ENCODE data around the gene RARB.

Gene RARB

DNA sequence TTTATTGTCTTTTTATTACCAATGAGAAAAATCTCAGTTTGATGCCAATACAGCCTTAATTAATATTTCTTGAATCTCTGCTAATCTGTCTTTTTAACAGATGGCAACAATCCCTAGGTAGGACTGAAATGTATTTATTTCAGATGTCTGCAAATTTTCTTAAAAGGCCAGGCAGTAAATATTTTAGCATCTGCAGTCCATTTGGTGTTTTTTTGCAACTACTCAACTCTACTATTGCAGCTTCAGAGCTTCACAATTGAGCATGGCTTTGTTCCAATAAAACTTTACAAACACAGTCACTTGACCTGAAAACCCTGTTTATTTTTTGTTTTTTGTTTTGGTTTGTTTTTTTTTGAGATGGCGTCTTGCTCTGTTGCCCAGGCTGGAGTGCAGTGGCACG lies 82.7 kb downstream of the RARB start:
- DNase-seq: no peak

DNA sequence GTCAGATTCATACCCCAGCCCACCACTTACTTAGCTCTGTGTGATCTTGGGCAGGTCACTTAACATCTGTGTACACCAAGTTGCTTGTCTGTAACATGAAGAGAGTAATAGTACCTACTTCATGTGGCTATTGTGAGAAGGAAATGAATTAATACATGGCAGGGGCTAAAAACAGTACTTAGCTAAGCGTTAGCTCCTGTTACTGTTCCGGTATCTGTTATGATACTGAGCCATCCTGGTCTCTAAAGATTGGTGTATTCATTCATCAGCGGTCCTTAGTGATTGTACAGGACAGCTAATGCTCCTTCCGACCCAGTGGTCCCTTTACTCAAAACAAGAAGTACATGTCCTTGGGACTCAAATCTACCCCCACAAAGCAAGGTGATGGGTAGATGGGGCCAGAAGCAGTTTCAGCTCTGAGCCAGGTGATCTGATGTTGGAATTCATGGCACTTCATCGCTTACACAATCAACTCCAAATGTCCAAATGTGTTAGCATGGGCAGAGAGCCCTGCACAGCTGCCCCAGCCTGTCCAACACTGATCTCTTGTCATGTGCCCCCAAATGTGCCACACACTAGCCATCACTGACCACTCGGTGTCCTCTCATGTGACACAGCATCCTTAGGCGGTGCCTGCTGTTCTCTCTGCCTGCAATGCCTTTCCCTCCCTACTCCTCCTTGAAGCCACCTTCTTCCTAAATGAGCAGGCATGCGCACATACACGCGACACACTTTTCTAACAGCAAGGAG lies 84.1 kb downstream of the RARB start:
- DNase-seq: no peak

DNA sequence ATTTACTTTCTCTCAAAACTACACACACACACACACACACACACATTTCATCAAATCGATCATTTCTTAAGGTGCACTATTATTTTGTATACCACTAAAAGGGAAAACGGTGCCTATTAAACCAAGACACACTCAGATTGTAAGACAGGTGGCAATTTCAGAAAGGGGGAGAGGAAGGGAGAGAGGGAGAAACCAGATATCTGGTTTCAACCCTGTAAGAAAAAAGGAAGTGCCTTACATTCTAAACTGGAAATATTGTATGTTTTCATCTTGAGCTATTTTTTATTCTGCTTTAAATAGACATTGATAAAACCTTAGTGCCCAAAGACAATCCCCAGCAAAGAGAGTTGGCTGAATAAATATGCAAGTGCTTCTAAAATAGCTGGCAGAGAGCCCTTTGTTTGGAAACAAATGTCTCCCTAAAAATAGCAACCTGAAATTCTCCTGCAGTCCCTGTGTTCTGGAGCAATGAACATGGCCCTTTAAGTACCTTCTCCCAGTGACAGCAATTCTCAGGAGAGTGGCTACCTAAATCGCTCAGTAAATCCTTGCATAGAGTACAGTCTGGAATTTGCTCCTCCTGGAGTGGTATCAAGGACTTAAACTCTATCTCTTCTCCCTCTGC lies 85.7 kb downstream of the RARB start:
- DNase-seq: no peak

DNA sequence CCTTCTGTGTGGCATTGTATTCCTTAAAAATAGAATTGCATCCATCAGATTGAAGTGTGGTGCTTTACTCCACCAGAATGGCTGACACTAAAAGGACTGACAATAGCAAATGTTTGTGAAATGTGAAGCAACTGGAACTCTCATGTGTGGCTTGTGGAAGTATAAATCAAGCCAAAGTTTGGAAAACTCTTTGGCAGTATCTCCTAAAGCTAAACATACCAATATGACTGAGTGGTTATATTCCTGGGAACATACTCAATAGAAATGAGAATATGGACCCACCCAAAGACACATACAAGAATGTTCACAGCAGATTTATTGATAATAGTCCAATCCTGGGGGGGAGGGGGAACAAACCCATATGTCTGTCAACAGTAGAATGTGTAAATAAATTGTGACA lies 87.1 kb downstream of the RARB start:
- no peak for DNase-seq

DNA sequence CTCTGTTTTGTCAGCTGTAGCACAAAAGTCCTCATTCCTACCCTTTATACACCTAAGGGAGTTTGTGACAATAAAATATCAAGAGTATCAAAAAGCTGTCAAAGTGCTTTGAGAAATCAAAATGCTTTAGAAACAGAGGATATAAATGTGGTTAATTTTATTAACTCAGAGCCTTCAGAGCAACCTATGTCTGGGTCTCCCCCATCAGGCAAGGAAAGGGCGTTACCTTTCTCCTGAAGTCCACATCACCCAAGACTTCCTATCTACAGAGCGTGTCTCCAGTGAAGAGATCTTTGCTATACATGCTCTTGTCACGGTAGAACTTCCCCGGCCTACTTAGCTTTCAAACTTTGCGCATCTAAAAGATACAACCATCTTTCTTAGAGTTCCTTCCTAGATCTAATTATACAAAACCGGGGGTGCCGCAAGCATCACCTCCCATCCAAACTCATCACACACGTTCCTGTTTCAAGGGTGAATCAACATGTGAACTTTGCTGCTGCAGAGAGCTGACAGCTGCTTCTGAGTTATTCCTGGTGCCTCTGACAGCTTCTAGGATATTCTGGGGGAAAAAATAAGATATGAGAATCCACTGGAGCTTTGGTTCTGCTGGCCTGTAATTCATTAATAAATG lies 93.0 kb downstream of the RARB start:
- no peak for DNase-seq

GRCh38 chr3:25527336-25527735 lies 99.3 kb downstream of the RARB start:
- no peak for DNase-seq

DNA sequence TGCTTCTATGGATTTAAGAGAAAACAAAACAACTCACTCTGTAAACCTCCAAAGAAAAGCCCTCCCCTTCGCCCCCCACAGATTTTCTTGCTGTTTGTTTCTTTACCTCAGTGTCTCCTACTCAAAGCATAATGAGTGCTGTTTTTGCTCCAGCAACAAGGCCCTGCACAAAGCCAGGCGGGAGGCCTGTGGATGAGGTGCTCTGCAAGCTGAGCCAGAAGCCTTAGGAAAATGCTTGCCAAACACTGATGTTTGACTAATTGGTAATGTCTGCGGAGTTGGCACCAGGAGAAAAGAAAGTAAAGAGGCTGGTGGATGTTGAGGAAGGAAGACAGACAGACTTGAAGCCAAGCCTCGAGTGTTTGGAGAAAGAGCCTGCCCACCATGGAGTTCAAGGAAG lies 99.7 kb downstream of the RARB start:
- DNase-seq: no peak

DNA sequence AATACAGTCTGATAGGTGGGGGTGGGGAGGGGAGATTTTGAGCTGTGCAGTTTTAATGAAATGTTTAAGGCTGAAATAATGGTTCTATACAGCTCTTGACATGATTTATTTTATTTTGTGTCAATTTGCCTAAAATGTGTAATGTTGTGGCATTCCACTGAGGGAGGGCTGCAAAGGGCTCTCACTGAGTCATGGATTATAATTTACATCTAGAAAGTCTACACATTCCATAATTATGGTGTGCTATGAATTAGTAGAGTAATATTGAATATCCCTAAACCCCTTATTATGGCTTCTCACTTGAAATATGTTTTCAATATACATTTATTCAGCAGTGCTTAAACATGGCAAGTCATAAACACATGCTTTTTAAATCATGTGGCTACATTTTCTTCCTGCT lies 103.9 kb downstream of the RARB start:
- no peak for DNase-seq

DNA sequence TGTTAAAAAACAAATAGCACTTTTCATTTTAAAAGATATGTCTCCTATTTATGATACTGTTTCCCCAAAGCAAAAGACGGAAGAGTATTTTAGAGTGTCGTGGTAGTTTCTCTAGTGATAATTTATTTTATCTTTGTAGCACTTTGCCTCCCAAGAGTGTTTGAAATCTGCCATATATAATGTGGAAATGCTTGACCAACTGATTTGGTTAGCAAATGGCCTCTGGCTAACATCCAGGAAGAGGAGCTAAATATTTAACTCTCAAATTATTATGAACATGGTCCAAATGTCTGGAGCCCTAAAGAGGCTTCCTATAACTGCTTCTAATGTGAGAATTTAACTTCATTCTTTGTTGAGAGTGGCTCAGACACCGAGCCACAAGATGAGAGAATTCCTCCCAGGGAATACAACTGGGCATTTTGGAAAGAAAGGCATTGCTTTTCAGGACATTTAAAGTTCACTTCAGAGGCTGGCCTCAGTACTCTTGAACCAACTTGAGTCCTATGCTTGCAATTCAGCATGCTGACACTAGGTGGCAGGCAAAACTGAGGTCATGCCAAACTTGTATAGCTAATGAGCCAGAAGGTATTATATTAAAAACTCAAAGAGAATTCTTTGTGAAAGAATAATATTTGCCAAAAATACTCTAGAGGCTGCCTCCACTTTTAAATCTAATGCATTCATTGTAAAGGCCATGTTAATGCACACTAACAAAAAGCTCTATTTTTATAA lies 104.5 kb downstream of the RARB start:
- DNase-seq: no peak

GRCh38 chr3:25533399-25533798 lies 105.3 kb downstream of the RARB start:
- DNase-seq: no peak

DNA sequence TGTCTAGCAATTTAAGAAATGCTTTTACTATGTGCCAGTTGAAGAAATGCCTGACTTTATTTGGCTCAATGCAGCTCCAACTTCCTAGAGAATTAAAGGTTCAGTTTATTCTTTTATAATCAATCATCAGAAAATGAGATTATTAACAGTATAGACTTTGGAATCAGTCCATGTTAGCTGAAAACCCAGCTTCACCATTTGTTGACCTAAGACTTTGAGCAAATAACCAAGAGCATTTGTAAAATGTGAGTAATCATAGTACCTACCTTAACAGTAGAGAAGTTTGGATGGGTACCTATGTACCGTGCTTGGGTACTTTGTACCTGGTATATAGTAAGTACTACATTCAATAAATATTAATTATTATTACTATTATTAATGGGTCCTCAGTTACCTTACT lies 105.9 kb downstream of the RARB start:
- DNase-seq: no peak

GRCh38 chr3:25536521-25537391 lies 108.7 kb downstream of the RARB start:
- no peak for DNase-seq

DNA sequence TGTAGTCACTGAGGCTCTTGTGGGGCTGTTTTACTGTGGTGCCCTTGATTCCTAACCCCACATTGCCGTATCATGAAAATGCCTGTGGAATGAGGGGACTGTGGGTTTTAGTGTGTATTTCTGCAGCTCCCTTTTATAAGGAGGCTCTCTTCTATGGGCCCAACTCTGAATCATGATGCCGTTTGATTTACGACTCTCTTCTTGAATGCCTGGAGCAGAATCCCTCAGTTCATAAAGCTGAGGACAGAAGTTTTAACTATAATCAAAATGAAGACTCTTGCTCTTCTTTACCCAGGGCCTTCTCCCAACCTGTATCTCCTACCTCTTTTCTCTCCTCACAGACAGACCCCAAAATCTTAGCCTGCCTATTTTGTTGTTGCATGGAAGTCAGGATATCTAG lies 109.5 kb downstream of the RARB start:
- DNase-seq: no peak

DNA sequence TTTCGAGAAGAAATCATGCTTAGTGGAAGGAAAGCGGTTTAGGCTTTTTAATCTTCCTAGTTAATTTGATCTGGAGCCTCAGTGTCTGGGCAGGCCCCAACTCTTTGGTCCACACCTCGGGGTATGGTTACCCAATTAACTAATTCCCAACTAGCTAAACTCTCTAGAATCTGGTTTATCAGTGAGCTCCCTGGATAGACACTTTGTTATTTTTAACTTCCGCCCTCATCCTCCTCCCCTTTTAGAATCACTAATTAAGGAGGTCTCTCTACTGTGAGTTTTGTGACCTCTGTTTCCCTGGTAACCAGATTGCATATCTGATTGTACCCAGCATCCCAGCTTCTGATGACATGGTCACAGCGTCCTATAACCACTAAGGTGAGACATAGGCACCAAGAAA lies 112.2 kb downstream of the RARB start:
- DNase-seq: no peak

DNA sequence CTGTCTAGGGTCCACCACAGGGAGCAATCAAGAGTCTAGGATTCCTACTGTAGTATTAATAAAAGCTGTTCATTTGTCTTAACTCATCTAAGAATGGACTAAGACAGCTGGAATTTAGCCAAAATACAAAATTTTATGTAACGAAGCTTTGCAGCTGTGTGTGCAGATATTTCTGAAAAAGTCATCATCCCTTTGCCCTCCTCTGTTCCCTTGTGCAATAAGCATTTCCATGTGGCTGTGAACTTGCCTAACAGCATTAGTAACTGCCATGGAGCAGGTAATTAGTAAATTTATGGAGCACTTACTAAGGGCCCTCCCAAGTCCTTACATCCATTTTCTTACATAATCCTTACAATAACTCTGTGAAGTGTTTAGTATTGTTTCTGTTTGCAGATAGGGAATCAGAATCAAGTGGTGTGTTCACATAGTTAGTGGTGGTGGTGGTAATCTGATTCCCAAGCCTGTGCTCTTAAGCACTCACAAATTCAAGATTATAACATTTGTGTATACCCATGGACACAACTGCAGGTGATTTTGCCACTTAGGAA lies 114.5 kb downstream of the RARB start:
- no peak for DNase-seq

GRCh38 chr3:25547103-25547502 lies 119.0 kb downstream of the RARB start:
- DNase-seq: no peak

- DNase-seq: no peak
Measured at GRCh38 chr3:25547943-25548674, 120.0 kb downstream of the RARB start.

- DNase-seq: no peak
Measured at GRCh38 chr3:25548836-25549235, 120.8 kb downstream of the RARB start.

GRCh38 chr3:25552251-25552650 lies 124.2 kb downstream of the RARB start:
- DNase-seq: no peak

- DNase-seq: no peak
Measured at GRCh38 chr3:25554376-25554775, 126.3 kb downstream of the RARB start.

DNA sequence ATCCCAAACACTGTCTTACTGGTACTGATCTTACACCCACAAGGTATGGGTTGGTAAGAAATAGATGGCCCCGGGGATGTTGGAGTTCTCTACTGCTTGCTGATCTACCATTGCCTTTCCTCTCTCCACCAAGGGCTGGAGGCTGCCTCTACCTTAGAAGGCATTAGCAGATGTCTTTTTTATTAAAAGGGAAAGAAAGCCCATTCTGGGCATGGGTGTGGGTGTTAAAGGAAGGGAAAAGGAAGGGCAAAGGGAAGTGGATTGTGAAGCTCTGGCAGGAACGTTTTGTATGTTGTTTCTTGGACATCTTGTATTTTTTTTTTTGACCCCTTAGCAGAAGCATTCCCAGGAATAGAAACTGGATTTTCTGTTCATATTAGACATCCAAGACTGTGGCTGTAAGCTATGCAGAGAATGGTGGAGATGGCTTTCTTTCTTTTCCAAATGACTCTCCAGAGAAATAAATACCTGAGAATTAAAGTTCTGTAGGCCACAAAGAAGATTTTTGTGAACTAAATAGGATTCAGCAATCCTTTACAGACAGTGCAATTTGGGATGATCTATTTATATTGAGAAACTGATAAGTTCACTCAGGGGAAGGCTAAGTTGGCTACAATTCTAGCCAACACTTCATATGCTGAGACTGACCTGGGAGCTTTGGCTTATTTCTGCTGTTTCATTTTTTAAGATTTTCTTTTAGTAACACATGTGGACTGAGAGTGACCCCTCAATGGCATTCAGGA lies 127.8 kb downstream of the RARB start:
- no peak for DNase-seq

All from CD4-positive, alpha-beta T cell treated with Interleukin-21 for 1 hour (primary cell).